HUES64 (cell line): ENCODE results near the gene SNCAIP.

Source experiments
- H3K27ac ChIP-seq: 2 replicates; pipeline ENCODE4 v1.7.0; 2013; ENCODE audit warnings: low read depth, low read length, inconsistent platforms
- H3K27me3 ChIP-seq: 2 replicates; pipeline ENCODE4 v1.6.1; 2013; ENCODE audit warnings: mild to moderate bottlenecking, low read length; ENCODE audit not compliant: insufficient read depth
- H3K36me3 ChIP-seq: 2 replicates; pipeline ENCODE4 v1.6.1; 2013; ENCODE audit warnings: mild to moderate bottlenecking, low read length; ENCODE audit not compliant: insufficient read depth
- H3K4me1 ChIP-seq: 2 replicates; pipeline ENCODE4 v1.6.1; 2013; ENCODE audit warnings: mild to moderate bottlenecking, low read length, moderate library complexity; ENCODE audit not compliant: insufficient read depth
- H3K4me3 ChIP-seq: 2 replicates; pipeline ENCODE4 v1.5.1; 2013; ENCODE audit warnings: mild to moderate bottlenecking, low read length, moderate library complexity
- H3K9ac ChIP-seq: 2 replicates; pipeline ENCODE4 v1.6.1; 2013; ENCODE audit warnings: mild to moderate bottlenecking, low read depth, low read length
- H3K9me3 ChIP-seq: 2 replicates; pipeline ENCODE4 v1.6.1; 2013; ENCODE audit warnings: low read depth, low read length; ENCODE audit not compliant: insufficient read depth
- WGBS: fragments of 150-250, 120-280 bp; methylation state at CpG from one replicate; pipeline ENCODE4 v1.1.7; 2013; ENCODE audit warnings: missing lambda C conversion rate; 5-methylcytosine and 5-hydroxymethylcytosine counted together

SNCAIP gene

DNA sequence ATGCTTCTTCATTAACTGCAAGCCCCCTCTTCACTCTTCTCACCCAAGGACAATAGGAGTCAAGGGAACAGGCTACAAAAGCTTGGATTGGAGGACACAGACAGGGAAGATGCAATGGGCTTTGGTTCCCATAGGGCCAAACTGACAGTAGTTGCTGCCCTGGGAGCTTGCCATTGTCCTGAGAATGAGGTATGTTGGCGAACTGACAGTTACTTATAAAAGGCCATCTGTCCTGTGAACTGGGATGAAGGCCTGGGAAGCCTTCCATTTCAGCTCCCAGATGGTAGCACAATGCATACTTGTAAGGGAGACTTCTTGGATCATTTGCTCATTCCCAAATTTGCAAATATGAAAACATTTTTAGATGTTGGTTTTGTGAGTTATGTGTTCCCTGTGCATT, 88.9 kb downstream of the SNCAIP start:
- H3K36me3 ChIP-seq, result no peaks in the 10 kb centered on the region
- no peaks in the 10 kb centered on the region for H3K27me3 ChIP-seq
- H3K4me3 ChIP-seq, result no peak overlapping the region
- no peak overlapping the region for H3K9ac ChIP-seq
- H3K9me3 ChIP-seq, result no peaks in the 10 kb centered on the region
- H3K27ac ChIP-seq, result no peak overlapping the region
- H3K4me1 ChIP-seq, result no peaks in the 10 kb centered on the region
- WGBS, result 89% methylated on average over 1 of the region's 1 CpG

DNA sequence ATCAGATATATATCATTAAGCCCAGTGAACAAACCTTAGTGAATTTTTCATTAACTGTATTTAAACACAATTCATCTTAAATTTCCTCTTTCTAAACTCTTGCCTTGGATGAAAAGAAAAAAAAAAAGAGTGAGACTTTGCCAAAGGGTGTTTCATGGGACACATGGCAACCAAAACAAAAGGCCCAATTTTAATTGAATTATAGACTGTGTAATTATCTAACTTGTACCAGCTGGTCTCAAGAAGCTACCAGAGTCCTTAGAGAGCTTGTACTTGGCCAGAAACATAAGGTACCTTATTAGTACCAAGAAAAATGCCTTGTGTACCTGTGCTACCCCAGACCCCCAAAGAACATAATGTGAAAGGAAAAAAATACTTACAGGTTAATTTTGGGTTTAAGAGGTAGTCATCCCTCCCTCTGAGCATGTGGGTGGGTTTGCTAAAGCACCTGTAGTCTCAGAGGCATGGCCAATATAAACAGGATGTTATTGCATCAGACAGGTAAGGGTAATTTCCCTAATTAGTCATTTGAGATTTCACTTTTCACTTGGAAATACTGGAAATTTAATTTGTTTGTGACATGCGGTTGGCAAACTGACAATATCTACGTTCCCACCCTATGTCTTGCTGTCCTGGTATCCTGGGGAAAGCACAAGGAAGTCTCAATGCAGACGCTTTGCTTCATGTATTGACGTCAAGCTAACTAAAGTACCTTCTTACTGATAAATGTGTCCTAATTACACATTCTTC, 90.1 kb downstream of the SNCAIP start:
- H3K36me3 ChIP-seq, result no peaks in the 10 kb centered on the region
- no peak overlapping the region for H3K4me3 ChIP-seq
- no peaks in the 10 kb centered on the region for H3K27me3 ChIP-seq
- no peaks in the 10 kb centered on the region for H3K4me1 ChIP-seq
- H3K9ac ChIP-seq, result no peak overlapping the region
- 90% methylated on average over 4 of the region's 4 CpGs for WGBS
- no peaks in the 10 kb centered on the region for H3K9me3 ChIP-seq
- H3K27ac ChIP-seq, result no peak overlapping the region

DNA sequence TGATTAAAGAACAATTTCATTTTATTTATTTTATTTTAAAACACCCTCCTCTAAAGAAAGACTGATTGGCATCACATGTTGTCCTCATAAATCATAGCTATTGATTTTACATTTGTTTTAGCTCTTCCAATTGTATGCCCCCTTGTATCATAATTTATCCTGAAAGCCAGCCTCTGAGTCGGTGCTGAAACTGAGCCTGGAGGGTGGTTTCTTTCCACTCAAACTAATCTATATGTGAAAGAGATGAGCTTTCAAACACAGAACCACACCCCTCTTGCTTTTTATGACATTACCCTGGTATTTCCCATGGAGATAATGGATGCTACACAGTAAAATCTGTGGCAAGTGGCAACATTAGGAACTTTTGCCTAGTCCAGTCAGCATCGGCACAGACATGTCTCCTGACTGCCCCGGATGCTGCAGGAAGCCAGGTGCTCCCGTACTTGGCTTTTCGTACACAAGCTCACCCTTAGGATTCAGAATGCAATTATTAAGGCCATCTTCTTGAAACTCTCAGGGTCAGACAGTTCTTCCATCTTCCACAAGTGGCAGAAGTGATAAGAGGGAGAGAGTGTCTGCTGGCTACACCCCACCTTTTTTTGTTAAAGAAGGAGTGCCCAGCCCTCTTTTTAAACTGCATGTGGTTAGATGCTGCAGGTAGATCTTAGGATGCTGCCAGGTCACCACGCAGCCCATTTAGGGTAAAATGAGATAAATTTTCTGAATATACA, 91.1 kb downstream of the SNCAIP start:
- no peaks in the 10 kb centered on the region for H3K36me3 ChIP-seq
- H3K27ac ChIP-seq, result no peak overlapping the region
- H3K9me3 ChIP-seq, result no peaks in the 10 kb centered on the region
- no peaks in the 10 kb centered on the region for H3K27me3 ChIP-seq
- H3K4me3 ChIP-seq, result no peak overlapping the region
- no peaks in the 10 kb centered on the region for H3K4me1 ChIP-seq
- 95% methylated on average over 5 of the region's 6 CpGs for WGBS
- no peak overlapping the region for H3K9ac ChIP-seq

DNA sequence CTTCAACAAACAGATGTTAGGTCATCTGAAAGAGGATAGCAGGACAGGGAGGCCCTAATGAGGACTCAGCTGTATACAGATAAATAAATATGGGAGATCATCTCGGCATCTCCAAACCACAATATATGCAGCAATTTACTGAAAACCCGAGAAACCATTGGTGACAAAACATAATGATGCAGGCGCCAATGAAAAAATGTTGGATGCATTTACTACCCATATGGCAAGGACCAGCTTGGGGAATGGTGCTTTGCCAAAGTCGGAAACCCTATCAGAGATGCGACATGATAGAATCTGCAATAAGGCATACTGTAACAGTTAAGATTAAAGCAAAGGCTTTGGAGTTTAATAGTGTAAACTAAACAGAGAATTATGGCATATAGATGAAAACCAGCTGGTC, 92.0 kb downstream of the SNCAIP start:
- no peaks in the 10 kb centered on the region for H3K27me3 ChIP-seq
- no peaks in the 10 kb centered on the region for H3K4me1 ChIP-seq
- no peak overlapping the region for H3K4me3 ChIP-seq
- no peak overlapping the region for H3K27ac ChIP-seq
- 92% methylated on average over 5 of the region's 5 CpGs for WGBS
- H3K9me3 ChIP-seq, result no peaks in the 10 kb centered on the region
- no peak overlapping the region for H3K9ac ChIP-seq
- H3K36me3 ChIP-seq, result no peaks in the 10 kb centered on the region

DNA sequence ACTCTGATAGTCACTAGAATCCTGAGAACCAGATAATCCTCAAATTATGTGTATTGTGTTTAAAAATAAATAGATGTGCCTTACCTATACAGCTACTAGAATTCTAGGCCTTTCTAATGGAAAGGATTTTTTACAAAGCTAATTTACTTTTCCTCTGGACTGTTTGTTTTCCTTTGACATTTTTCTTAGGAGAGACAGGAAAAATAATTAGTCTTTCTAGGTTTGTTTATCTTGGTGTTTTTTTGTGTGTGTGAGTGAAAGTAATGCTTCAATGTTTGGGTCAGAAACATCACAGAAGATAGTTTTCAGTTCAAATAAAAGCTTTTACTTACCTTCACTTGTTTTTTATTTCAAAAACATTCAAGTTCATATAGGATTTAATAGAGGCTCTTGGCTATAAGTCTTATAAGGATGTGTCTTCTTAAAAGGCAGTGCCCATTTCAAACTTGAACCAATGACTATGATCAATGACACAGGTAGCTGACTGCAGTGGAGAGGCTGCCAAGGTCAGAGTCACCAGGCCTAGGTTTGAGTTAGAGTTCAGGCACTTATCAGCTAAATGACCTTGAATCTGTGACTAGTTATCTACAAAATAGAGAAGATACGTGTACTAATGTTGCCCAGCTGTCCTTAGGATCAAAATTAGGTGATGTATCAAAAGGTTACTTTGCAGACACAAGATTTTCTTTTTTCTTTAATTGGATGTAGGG, 92.8 kb downstream of the SNCAIP start:
- Histone ChIP-seq H3K36me3 (no peaks in the 10 kb centered on the region), H3K9ac (no peak overlapping the region), H3K4me1 (no peaks in the 10 kb centered on the region), H3K27ac (no peak overlapping the region), H3K27me3 (no peaks in the 10 kb centered on the region), H3K9me3 (no peaks in the 10 kb centered on the region), H3K4me3 (no peak overlapping the region)
- 89% methylated on average over 1 of the region's 1 CpG for WGBS

DNA sequence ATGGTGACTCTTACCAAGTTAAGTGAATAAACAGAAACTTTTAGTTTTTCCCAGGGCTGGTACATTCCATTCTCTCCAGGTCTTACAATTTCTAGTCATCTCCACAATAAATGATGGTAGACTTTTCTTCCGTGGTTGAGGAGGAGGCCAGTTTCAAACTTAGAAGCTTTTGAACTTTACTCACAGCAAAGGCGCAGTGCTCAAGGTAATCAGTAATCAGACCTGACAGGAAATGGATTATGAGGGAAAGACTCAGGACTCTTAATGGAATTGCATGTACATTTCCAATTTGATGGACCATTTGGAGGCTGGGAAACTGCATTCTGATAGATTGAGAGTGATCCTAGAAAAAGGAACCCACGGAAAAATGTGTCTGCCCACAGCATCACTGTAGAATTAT, 93.7 kb downstream of the SNCAIP start:
- Histone ChIP-seq H3K9ac (no peak overlapping the region), H3K27ac (no peak overlapping the region), H3K27me3 (no peaks in the 10 kb centered on the region), H3K4me1 (no peaks in the 10 kb centered on the region), H3K36me3 (no peaks in the 10 kb centered on the region), H3K4me3 (no peak overlapping the region), H3K9me3 (no peaks in the 10 kb centered on the region)
- WGBS, result 98% methylated on average over 3 of the region's 3 CpGs

DNA sequence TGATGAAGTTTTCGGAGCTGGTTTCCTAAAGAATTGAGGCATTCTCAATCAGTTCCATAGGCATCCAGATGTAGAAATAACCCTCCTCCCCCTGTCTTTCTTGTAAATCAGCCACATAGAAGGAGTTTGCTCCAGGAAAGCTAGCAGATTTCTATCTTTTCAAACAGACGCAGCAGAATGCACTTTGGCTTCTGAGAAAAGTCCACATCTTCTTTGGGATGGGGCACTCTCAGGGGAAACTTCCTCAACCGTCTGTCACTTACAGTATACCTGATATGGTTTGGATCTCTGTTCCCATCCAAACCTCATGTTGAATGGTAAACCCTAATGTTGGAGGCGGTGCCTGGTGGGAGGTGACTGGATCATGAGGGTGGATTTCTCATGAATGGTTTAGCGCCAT, 94.1 kb downstream of the SNCAIP start:
- Histone ChIP-seq H3K27ac (no peak overlapping the region), H3K4me3 (no peak overlapping the region), H3K4me1 (no peaks in the 10 kb centered on the region), H3K36me3 (no peaks in the 10 kb centered on the region), H3K27me3 (no peaks in the 10 kb centered on the region), H3K9ac (no peak overlapping the region), H3K9me3 (no peaks in the 10 kb centered on the region)
- 98% methylated on average over 5 of the region's 5 CpGs for WGBS

DNA sequence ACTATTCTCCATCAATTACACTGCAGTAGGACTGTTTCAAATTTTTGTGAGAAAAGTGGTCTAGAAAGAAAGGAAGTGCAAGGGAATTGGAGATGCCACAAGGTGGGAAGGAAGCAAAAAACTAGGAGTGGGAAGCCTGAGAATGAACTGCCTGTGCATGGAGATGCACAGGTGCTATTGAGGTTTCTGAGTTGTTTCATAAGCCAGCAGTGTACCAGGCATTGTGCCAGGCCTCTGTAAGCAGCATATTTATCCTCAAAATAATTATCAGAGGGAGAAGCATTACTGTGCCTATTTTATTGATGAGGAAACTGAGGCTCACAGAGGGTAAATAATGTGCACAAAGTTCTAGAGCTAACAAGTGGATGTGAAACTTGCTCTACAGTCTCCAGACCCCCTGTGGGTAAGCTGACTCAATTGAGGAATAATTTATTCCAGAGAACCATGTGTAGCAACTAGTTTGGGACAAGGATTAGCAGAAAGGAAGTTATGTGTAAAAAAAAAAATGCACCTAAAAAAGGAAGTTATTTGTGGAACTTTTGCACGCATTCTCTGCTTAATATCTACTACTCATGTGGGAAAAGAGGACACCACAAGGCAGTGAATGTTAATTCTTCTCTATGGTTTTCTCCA, 96.7 kb downstream of the SNCAIP start:
- WGBS, result no CpG with 5 or more reads among the region's 1 CpG
- H3K9ac ChIP-seq, result no peak overlapping the region
- H3K4me1 ChIP-seq, result no peaks in the 10 kb centered on the region
- H3K4me3 ChIP-seq, result no peak overlapping the region
- H3K36me3 ChIP-seq, result no peaks in the 10 kb centered on the region
- no peaks in the 10 kb centered on the region for H3K27me3 ChIP-seq
- no peak overlapping the region for H3K27ac ChIP-seq
- H3K9me3 ChIP-seq, result no peaks in the 10 kb centered on the region

DNA sequence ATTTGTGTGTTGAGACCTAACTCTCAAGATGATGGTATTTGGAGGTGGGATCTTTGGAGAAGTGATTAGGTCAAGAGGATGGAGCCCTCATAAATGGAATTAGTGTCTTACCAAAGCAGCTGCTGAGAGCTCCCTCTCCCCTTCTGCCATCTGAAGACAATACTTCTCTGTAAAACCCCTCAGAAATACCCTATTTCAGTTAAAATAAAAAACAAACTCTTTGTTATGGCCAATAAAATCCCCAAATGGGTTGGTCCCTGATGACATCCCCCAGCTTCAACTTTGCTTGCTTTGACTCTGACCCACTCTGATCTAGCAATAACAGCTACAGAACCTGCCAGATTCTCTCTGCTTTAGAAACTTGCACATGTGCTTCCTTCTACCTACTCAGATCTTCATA, 100.9 kb downstream of the SNCAIP start:
- Histone ChIP-seq H3K9ac (no peak overlapping the region), H3K36me3 (no peaks in the 10 kb centered on the region), H3K27ac (no peak overlapping the region), H3K4me1 (peaks cover 10% of the 10 kb centered on the region; the same call in 1 of the 2 replicates), H3K27me3 (no peaks in the 10 kb centered on the region), H3K9me3 (no peaks in the 10 kb centered on the region), H3K4me3 (no peak overlapping the region)

DNA sequence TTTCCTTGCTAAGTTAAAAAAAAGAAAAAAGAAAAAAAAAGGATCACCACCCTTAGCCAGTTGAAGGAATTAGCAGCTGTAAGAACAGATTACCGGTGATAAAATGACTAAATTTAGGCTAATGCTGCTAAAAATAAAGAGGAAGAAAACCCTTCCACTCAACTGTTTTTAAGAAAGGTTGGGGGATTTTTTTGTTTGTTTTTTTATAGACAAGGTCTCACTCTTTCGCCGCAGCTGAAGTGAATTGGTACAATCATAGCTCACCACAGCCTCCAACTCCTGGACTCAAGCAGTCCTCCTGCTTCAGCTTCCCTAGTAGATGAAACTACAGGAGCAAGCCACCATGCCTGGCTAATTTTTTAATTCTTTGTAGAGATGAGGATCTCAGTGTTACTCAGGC, 101.7 kb downstream of the SNCAIP start:
- peaks cover 11% of the 10 kb centered on the region; the same call in 1 of the 2 replicates for H3K4me1 ChIP-seq
- H3K27ac ChIP-seq, result no peak overlapping the region
- no peak overlapping the region for H3K4me3 ChIP-seq
- WGBS, result 100% methylated on average over 3 of the region's 3 CpGs
- H3K27me3 ChIP-seq, result no peaks in the 10 kb centered on the region
- H3K9me3 ChIP-seq, result no peaks in the 10 kb centered on the region
- no peaks in the 10 kb centered on the region for H3K36me3 ChIP-seq
- H3K9ac ChIP-seq, result no peak overlapping the region
